ENCODE measurements around the gene APLN.

The APLN gene

GRCh38 chrX:129648514-129649267, 6.1 kb downstream of the APLN start:
- no peak for TF ChIP-seq CTCF (IDR thresholded peaks at IDR 0.05; ENCODE audit: borderline replicate concordance, insufficient read depth, low read depth, low read length)
- no peak overlapping the region for H3K4me3 ChIP-seq (ENCODE audit: low read depth, low read length)

GRCh38 chrX:129647418-129648410, 7.0 kb downstream of the APLN start:
- TF ChIP-seq CTCF (IDR thresholded peaks at IDR 0.05; ENCODE audit: borderline replicate concordance, insufficient read depth, low read depth, low read length), result no peak

GRCh38 chrX:129646566-129647417, 8.0 kb downstream of the APLN start:
- H3K4me3 ChIP-seq (ENCODE audit: low read depth, low read length), result no peak overlapping the region
- TF ChIP-seq CTCF (IDR thresholded peaks at IDR 0.05; ENCODE audit: borderline replicate concordance, insufficient read depth, low read depth, low read length), result no peak

More at GRCh38 chrX:129647418-129648410, 7.0 kb downstream of the APLN start:
- H3K4me3 ChIP-seq (ENCODE audit: low read depth, low read length), result no peak overlapping the region

DNA sequence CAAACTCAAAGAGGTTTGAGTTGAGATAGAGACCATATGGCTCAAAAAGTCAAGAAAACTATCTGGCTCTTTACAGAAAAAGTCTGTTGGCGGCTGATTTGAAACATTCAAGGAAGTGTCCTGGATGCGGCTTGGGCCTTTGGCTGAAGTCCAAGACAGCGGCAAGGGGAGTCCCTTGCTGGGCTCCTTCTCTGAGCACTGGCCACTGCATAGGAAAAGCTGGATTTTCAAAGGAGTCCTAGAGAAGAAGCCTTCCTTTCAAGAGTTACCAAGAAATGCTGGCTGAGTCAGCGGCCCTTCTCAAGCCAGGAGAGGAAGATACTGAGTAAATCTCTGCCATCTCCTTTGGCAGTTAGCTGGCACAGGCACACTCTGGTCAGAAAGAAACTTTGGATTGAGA, 12.1 kb downstream of the APLN start:
- no peak overlapping the region for H3K4me3 ChIP-seq (ENCODE audit: low read depth, low read length)

DNA sequence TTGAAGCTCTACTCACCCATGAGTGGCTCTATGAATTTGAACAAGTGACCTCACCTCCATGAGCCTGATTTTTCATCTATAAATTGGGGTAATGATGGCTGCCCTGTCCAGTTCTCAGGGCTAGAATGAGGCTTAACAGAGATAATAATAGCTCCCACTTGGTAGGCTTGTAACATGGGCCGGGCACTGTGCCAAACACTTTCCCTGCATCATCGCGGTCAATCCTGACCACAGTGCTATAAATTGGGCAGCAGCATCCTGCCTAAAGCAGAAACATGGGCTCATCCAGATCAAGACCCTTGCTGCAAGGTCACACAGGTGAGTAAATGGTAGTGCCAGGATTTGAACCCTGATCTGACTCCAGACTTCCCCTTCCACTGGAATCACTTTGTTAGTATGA, 12.8 kb downstream of the APLN start:
- TF ChIP-seq CTCF (IDR thresholded peaks at IDR 0.05; ENCODE audit: borderline replicate concordance, insufficient read depth, low read depth, low read length), result no peak
- no peak overlapping the region for H3K4me3 ChIP-seq (ENCODE audit: low read depth, low read length)

More for the DNA sequence above, 12.1 kb downstream of the APLN start:
- no peak for TF ChIP-seq CTCF (IDR thresholded peaks at IDR 0.05; ENCODE audit: borderline replicate concordance, insufficient read depth, low read depth, low read length)

DNA sequence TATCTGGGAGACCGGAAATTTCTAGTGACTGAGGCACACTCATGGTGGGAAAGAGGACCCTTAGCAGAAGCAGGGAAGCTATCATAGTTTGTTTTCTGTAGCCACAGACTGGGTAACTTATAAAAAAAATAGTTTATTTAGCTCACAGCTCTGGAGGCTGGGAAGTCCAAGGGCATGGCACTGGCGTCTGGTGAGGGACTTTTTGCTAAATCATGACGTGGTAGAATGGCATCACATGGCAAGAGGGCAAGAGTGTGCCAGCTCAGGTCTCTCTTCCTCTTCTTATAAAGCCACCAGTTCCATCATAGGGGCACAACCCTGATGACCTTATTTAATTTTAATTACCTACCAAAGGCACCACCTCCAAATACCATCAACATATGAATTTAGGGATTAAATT, 13.3 kb downstream of the APLN start:
- H3K4me3 ChIP-seq (ENCODE audit: low read depth, low read length), result no peak overlapping the region
- no peak for TF ChIP-seq CTCF (IDR thresholded peaks at IDR 0.05; ENCODE audit: borderline replicate concordance, insufficient read depth, low read depth, low read length)

Measured in GM12875 (cell line).